ENCODE data around the gene HTT-AS.

DNA sequence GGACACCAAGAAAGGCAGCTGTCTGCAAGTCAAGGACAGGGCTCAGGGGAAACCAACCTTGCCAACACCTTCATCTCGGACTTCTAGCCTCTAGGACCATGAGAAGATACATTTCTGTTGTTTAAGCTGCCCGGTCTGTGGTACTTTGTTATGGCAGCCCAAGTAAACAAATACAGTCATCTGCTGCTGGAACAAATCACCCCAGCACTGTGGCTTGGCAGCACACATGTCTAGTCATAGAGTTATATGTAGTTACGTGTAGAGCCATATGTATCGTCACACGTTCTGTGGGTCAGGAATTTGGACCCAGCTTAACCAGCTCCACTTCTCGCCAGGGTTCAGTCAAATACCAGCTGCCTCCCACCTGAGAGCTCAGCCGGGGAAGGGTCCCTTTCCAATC, 2.5 kb downstream of the HTT-AS start:
- TF ChIP-seq, protein P1, sequence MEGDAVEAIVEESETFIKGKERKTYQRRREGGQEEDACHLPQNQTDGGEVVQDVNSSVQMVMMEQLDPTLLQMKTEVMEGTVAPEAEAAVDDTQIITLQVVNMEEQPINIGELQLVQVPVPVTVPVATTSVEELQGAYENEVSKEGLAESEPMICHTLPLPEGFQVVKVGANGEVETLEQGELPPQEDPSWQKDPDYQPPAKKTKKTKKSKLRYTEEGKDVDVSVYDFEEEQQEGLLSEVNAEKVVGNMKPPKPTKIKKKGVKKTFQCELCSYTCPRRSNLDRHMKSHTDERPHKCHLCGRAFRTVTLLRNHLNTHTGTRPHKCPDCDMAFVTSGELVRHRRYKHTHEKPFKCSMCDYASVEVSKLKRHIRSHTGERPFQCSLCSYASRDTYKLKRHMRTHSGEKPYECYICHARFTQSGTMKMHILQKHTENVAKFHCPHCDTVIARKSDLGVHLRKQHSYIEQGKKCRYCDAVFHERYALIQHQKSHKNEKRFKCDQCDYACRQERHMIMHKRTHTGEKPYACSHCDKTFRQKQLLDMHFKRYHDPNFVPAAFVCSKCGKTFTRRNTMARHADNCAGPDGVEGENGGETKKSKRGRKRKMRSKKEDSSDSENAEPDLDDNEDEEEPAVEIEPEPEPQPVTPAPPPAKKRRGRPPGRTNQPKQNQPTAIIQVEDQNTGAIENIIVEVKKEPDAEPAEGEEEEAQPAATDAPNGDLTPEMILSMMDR (IDR thresholded peaks at IDR 0.05): no peak
- no peak for TF ChIP-seq POLR2A (IDR thresholded peaks at IDR 0.05)
- no peak for TF ChIP-seq POLR2AphosphoS5 (IDR thresholded peaks at IDR 0.05)

Measured in prostate gland (tissue), 2 donors.